NCI-H446 treated with DMSO at 0.1 percent for 48 hours (cell line): ENCODE data around the gene ANKMY1.

Experiments used
- DNase-seq: peaks from one replicate; lab custom pipeline; 2025; lab: John Stamatoyannopoulos, UW

ANKMY1 gene

GRCh38 chr2:240434728-240435456 lies 122.9 kb downstream of the ANKMY1 start:
- peak; percentile 65 for DNase-seq

DNA sequence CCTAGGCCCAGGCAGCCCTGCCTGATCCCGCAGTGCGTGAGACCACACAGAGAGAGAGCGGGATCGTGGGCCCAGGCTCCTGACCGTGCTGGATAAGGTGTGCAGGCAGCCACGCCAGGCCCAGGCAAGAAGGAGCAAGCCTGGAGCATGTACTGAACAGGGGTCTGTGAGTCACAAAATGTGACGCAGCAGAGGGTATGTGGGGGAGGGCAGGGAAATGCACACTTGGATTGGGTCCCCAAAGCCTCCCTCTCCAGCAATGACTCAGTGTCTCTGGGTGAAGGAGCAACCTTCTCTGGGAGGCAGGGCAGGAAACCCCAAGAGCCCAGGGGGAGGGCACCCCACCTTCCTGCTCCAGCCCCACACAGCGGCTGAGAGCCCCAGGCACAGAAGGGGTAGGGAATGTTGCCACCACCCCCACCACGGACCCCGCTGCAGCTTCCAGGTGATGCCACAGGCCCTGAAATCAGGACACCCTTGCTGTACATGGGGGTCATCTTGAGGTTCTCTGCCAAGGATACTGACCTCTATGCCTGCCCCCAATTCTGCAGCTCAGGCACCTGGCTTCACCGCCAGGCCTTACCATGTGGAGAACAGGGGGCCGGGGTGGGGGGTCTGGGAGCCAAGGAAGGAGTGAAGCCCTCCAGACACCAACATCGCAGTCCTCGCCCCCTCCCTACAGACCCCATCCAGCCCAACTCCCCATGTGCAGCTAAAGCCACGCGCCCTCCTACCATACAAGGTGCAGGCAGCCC lies 123.6 kb downstream of the ANKMY1 start:
- DNase-seq = no peak

- DNase-seq = no peak
Measured at GRCh38 chr2:240432820-240433801, 124.7 kb downstream of the ANKMY1 start.

DNA sequence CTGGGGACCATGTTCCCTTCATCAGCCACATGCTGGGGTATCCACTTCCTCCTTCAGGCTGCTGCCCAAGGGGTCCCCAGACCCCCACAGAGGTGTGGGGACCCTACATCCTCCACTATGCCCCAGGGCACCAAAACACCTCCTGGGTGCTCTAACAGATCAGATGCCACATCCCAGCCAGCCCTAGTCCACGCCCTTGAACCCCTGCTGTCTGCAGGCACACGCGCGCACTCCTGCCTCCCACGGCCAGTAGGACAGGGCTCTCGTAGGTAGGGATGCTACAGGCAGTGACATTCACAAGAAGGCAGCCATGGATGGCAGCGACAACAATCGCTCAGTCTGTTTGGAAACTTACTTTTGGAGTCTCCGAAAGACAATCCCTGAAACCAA lies 125.4 kb downstream of the ANKMY1 start:
- no peak for DNase-seq

DNA sequence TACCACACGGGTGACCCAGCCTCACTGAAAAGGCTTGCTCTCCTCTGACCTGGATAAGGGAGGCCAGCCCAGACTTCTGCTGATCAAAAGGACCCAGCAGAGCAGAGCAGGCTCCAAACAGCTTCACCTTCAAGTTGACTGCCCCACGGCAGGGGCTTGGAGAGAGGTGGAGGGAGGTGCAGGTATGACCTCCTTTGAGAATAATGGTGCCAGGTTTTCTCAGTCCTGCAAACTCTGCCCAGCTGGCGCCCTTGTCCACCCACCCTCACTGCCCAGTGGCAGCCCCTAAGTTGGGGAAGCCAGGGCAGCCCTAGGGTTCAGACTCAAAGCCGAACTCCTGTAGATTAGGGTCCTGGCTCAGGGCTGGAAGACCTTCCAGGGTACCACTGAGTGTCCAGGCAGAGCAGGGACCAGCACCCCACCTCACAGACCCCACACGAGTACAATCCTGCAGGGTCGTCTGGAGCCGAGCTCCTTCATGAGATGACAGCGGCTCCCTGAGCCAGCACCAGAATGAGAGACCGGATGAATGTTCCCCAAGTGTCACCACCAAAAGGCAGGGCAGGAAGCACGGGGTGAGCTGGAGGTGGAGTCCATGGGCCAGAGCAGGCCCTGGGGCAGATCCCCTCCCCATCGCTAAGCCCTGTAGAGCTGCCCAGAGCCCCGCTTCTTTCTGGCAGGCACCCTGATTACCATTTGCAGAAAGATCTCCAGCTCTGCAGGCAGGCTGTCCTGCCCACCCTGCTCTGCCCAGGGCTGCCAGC lies 125.9 kb downstream of the ANKMY1 start:
- DNase-seq = no peak

GRCh38 chr2:240431271-240431660 lies 126.5 kb downstream of the ANKMY1 start:
- DNase-seq = no peak

GRCh38 chr2:240430595-240430994 lies 127.2 kb downstream of the ANKMY1 start:
- no peak for DNase-seq

DNA sequence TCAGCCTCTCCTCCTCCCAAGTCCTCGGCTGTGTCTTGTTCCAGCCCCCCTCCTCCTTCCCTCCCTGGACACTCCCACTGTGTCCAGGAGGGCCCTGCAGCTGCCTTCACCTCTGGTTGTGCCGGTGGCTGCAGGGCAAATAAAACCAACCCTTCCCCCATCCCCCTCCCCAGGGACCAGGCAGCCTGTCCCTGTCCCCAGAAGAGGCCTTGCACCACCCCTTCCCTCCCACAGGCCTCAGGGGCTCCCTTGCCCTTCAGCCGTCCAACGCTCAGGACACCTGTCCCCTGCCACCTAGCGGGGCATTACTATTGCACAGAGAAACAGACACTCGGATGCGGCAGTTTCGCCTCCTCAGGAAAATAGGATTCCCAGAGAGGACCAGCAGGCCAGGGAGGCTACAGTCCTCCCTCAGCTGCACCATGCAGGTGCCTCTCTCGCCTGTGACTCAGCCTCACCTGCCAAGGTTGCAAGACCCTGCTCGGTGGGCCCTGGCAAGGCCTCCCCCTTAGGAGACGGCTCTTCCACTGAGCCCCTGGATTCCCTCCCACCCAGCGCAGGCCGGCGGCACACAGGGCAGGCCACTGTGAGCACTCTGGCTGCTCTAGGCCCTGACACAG lies 127.8 kb downstream of the ANKMY1 start:
- DNase-seq = no peak
